GM18520 (cell line): Measurements from ENCODE around the gene C6.
"Not testable (repeated sequence)": the region's sequence is repeated elsewhere in the genome, so short reads cannot be mapped to it uniquely, and the experiment has no call there.

Experiments used
- ATAC-seq: cut with Tn5 transposase; IDR thresholded peaks from one replicate; pipeline ENCODE4 v1.9.1; 2021; ENCODE audit not compliant: unreplicated experiment

C6 gene

GRCh38 chr5:41213340-41213739, at the start of gene C6:
Gene C6, minus strand, starts transcription at chr5:41213532. Its CDS starts 10,302 bp downstream, at chr5:41203230.
- ATAC-seq, result no peak

- no peak for ATAC-seq
Observed at GRCh38 chr5:41256400-41256799, 43.1 kb upstream of the C6 start.

- no peak for ATAC-seq
Observed at GRCh38 chr5:41253109-41253508, 39.8 kb upstream of the C6 start.

GRCh38 chr5:41252036-41252435, 38.7 kb upstream of the C6 start:
- ATAC-seq, result no peak

DNA sequence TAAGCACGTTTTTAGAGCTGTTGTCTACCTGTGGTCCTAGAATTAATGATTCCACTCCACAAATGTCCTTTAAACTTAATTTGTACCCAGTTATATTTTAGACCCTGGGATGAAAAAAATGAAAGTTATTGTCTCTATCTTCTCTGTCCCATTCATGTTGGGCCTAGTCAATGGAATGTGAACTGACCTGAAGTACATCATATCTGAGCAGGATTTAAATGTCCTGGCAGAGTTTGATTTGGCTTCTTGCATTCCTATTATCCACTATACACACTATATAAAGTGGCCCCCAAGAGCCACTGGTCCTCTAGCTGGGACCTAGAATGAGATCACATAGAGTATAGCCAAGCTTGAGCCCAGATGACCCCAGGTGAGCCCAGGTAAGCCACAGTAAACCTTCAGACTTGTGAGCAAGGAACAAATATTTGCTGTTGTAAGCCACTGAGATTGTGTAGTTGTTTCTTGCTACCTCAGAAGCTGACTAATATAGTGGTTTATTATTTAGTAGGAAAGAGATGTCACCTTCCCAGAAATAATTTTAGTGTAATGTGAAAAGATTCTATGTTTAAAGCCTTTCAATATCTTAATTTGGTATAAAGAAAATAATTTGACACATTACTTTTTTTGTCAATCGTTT, 37.1 kb upstream of the C6 start:
- no peak for ATAC-seq

GRCh38 chr5:41247135-41247534, 33.8 kb upstream of the C6 start:
- ATAC-seq, result no peak

DNA sequence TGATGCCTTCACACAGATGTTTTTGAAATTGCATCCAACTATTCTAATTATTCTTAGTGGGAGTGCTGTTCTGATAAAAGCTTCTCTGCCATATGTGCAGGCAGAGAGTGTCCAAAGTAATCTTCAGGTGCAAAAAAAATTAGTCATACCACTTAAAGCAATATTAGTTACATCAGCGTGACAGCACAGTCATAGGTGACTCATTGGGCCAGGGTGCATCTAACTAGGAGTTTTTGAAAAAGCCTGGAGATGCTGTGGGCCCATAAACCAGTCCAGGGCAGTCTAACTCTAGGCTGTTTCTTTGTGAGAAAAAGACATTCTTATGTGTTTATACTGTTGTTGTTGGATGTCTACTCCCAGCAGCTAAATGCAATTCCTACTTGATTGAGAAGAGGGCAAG, 33.0 kb upstream of the C6 start:
- ATAC-seq, result no peak

GRCh38 chr5:41243558-41243957, 30.2 kb upstream of the C6 start:
- ATAC-seq, result no peak

GRCh38 chr5:41240985-41241384, 27.7 kb upstream of the C6 start:
- no peak for ATAC-seq

DNA sequence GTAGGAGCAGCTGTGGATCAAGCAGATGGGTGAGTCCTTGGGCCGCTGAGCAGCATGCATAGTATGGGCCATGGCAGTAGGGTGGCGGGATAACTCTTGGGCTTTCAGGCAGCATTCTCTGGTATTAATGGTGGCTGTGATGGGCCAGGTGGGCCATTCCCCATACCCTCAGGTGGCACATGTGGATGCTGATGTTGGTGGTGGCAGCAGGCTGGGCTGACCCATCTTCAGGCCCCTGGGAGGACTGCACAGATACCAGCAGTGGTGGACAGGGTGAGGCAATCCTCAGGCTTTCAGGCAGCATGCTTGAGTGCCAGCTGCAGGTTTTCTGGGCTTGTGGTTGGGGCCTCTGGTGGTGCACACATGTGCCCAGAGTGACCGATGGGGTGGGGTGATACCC, 27.1 kb upstream of the C6 start:
- no peak for ATAC-seq

- ATAC-seq, result no peak
Observed at GRCh38 chr5:41234475-41234874, 21.1 kb upstream of the C6 start.

DNA sequence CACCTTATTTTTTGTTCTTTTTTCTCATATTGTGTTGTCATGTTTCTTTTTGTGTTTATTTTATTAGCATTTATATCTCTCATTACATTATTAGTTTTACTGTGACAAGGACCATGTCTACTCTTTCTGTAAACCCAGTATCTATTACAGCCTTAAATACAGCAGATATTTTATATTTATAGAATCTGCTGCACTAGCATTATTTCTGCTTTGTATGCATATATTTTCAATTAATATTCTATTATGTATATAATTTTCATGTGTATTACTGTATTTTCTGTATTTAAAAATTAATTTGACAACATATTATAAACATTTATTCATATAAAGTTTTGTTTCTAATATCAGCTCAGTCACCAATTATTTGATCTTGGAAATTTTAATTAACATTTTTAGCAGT, 19.5 kb upstream of the C6 start:
- no peak for ATAC-seq

- ATAC-seq, result not testable (repeated sequence)
Observed at GRCh38 chr5:41230276-41230675, 16.9 kb upstream of the C6 start.

GRCh38 chr5:41223962-41224361, 10.6 kb upstream of the C6 start:
- ATAC-seq, result no peak

DNA sequence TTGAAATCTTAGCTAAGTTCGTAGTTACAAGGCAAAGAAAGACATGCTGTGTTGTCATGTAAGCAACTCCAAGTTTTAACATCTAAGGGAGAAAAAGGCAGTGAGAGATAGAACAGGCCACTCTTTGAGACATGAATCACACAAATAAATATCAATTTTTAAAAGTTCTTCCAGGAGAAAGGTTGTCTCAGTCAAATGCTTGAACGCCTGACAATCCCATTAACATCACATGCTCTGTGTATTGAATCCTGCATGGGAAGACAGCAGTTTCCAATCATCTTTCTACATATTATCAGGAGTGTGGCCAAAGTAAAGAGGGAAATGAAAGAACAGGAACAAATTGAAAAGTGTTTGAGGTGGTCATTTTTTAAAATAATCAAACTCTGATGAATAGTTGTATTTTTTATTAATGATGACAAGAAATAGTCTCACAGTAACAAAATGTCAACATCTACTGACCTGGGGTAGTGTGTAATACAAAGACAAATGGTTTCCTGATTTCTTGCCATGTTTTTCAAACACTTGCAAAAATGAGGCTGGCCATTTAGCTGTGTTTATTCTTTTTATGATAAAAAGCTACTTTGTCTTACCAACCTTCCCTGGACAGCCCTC, 6.4 kb upstream of the C6 start:
- ATAC-seq, result no peak

DNA sequence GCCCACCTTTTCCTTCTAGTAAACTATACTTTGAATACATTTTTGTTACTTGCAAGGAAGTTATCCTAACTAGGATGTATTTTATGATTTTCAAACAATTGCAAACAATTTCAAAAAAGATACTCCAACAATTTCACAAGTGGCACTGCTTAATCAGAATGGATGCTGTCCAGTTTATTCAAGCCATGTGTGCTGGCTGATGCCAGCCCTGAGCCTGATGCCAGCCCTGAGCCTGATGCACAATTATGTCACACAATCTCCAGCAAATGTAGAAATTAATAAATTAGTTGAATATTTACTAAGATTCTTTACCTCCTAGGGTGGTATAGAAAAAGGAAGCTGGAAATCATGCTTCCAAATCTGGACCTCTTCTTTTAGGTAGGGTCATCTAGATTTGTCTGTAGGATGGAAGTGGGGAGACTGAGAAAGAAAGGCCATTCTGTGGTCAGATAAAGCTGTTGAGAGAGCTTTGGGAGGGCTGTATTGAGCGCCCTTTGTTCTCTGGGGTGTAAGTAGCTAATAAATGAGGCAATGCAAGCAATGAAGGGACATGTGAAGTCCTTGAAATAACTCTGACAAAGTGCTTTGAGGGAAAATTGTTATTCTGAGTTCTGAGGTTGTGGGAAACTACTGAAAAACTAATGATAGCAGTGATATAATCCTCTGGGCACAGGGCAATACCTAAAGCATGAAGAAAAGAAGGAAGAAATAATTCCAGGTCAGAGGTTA, 5.8 kb upstream of the C6 start:
- ATAC-seq, result no peak

GRCh38 chr5:41214182-41214581, 850 bp upstream of the C6 start:
- ATAC-seq, result no peak

GRCh38 chr5:41212935-41213334, 397 bp downstream of the C6 start:
- ATAC-seq, result no peak

GRCh38 chr5:41211417-41211816, 1.9 kb downstream of the C6 start:
- no peak for ATAC-seq

DNA sequence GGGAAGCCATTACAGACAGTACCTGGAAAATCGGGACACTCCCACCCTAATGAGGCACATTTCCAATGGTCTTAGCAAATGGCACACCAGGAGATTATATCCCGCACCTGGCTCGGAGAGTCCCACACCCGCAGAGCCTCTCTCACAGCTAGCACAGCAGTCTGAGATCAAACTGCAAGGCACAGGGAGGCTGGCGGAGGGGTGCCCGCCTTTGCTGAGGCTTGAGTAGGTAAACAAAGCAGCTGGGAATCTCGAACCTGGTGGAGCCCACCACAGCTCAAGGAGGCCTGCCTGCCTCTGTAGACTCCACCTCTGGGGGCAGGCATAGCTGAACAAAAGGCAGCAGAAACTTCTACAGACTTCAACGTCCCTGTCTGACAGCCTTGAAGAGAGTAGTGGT, 7.9 kb downstream of the C6 start:
- not testable (repeated sequence) for ATAC-seq

DNA sequence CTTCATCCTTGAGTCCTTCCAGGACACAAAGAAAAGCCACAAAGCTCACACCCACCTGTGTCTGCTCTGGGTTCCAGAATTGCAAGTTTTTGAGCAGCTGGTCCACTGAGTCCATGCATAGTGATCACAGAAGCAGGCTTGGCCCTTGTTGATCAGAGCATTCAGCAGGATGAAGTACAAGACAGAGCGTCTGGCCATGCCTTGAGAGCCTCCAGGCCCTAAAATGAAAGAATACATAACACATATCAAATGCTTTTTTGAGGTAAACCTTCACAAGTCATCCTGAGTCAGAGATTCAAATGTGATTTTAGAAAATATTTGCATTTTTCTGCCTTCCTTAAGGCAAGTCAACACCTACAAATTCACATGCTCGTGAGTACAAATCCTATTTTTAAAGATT, 10.3 kb downstream of the C6 start:
- ATAC-seq, result no peak

DNA sequence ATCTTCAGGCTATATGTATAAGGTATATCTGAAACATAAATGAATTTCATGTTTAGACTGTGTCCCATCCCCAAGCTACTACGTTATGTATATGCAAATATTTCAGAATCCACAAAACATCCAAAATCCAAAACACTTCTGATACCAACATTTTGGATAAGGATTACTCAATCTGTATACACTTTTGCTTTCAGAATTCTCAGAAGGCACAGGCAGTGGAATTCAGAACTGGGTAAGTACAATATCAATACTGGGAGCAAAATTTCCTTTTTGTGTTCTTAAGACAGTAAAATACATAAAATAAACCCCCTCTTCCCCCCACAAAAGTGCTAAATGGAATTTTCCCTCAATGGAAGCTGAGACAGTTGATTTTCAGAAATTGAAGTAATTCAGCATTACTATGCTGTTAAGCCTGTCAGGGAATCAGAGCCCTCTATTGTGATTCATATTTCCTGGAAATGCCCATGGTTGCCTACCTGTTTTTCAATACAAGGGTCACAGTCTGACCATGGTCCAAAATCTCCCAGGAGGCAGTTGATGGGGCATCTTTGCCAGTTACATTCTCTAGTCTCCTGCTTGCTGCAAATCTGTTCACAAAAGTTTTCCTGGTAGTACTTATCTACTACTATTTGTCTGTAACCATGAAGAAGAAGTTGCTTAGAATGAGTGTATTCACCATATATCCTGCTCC, 12.1 kb downstream of the C6 start:
- no peak for ATAC-seq
